Duodenal mucosa (tissue), 2 donors: Measurements from ENCODE around the gene FAM83F.

Experiments
- H3K27ac ChIP-seq: one replicate; pipeline ENCODE4 v1.7.0; 2013; ENCODE audit warnings: low read depth, low read length
- H3K27me3 ChIP-seq, 2 donors: one replicate each; pipeline ENCODE4 v1.7.0; 2013; ENCODE audit warnings: low read length in 2 of 2, control low read depth in 1 of 2; ENCODE audit not compliant: insufficient read depth in 2 of 2, control insufficient read depth in 1 of 2
- H3K36me3 ChIP-seq, 2 donors: one replicate each; pipeline ENCODE4 v1.7.0; 2013; ENCODE audit warnings: low read length in 2 of 2, control low read depth in 1 of 2; ENCODE audit not compliant: insufficient read depth in 2 of 2, control insufficient read depth in 1 of 2
- H3K4me1 ChIP-seq, 2 donors: one replicate each; pipeline ENCODE4 v1.7.0; 2013; ENCODE audit warnings: low read length in 2 of 2, control low read depth in 1 of 2; ENCODE audit not compliant: insufficient read depth in 2 of 2, control insufficient read depth in 1 of 2
- H3K4me3 ChIP-seq, 2 donors: one replicate each; pipeline ENCODE4 v1.7.0; 2013; ENCODE audit warnings: low read length in 2 of 2, low read depth in 1 of 2
- H3K9ac ChIP-seq, 2 donors: one replicate each; pipeline ENCODE4 v1.7.0; 2013; ENCODE audit warnings: low read length in 2 of 2, low read depth in 1 of 2
- H3K9me3 ChIP-seq, 2 donors: one replicate each; pipeline ENCODE4 v1.7.0; 2013; ENCODE audit warnings: low read length in 2 of 2, control low read depth in 1 of 2; ENCODE audit not compliant: control insufficient read depth in 1 of 2

Gene FAM83F

DNA sequence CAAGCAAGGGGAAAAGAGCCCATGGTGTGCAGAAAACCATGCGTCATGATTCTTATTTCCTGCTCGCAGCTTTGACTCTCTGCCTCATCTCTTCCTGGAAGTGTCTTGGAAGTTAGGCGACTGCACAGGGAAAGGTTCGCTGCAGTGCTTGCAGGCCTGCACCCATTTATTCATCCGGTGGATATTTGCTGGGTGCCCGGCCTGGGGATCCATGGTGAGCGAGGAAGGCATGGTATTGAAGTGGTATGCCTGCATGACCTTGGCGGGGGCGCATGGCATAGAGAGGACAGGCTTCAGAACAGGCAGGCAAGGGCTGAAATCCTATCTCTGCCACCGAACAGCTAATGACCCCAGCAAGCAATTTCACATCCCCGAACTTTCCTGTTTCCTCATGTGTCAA lies 40.6 kb downstream of the FAM83F start:
- no peak overlapping the region for H3K4me3 ChIP-seq
- H3K27me3 ChIP-seq: no peaks in the 10 kb centered on the region
- no peak overlapping the region for H3K9ac ChIP-seq
- peaks cover 0 to 4% of the 10 kb centered on the region in 2 donors for H3K36me3 ChIP-seq
- peaks cover under 1 to 1% of the 10 kb centered on the region in 2 donors for H3K4me1 ChIP-seq
- H3K9me3 ChIP-seq: no peaks in the 10 kb centered on the region
- no peak overlapping the region for H3K27ac ChIP-seq

GRCh38 chr22:40036126-40036525 lies 41.4 kb downstream of the FAM83F start:
- Histone ChIP-seq H3K9ac (no peak overlapping the region), H3K4me3 (no peak overlapping the region), H3K4me1 (peaks cover 6 to 9% of the 10 kb centered on the region in 2 donors), H3K27me3 (no peaks in the 10 kb centered on the region), H3K36me3 (peaks cover 0 to 4% of the 10 kb centered on the region in 2 donors), H3K9me3 (no peaks in the 10 kb centered on the region), H3K27ac (no peak overlapping the region)

DNA sequence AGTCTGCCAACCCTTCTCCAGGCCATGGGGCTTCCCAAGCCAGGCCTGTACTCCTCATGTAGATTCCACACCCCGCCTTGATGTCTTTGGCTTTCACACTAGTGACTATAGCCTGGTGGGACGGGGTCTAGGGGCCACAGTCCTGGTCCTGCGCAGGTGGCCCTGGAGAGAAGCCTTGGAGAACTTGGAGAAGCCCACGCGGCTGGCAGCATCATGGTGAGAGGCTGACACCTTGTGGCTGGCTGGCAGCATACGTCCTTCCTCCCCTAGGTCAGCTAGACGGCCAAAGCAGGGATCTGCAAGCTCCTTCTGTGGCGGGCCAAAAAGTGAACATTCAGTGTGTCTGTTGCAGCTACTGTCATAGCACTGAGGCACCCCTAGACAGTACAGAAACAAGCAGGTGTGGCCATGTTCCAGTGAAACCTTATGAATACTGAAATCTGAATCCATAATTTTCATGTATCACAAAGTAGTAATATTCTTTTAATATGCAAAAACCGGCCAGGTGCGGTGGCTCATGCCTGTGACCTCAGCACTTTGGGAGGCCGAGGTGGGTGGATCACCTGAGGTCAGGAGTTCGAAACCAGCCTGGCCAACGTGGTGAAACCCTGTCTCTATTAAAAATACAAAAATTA lies 42.0 kb downstream of the FAM83F start:
- Histone ChIP-seq H3K4me3 (no peak overlapping the region), H3K4me1 (peaks cover 10 to 11% of the 10 kb centered on the region in 2 donors), H3K27me3 (no peaks in the 10 kb centered on the region), H3K9me3 (no peaks in the 10 kb centered on the region), H3K9ac (no peak overlapping the region), H3K36me3 (peaks cover 0 to 4% of the 10 kb centered on the region in 2 donors), H3K27ac (no peak overlapping the region)

DNA sequence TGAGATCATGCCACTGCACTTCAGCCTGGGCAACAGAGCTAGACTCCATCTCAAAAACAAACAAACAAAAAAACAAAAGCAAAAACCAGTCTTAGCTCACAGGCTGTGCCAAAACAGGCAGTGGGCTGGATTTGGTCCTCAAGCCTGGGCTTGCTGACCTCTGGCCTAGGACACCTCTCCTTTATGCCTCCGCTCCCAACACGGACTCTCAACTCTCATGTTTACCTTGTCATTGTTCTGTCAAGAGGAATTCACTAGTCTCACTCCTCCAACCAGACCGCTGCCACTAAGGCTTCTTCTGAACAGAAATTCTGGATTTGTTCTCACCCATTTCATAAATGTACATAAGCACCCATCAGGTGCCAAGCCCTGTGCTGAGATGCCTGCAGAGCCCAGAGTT lies 42.6 kb downstream of the FAM83F start:
- H3K4me1 ChIP-seq: peaks cover 10 to 11% of the 10 kb centered on the region in 2 donors
- H3K9me3 ChIP-seq: no peaks in the 10 kb centered on the region
- no peaks in the 10 kb centered on the region for H3K27me3 ChIP-seq
- no peak overlapping the region for H3K4me3 ChIP-seq
- H3K36me3 ChIP-seq: peaks cover 0 to 4% of the 10 kb centered on the region in 2 donors
- H3K27ac ChIP-seq: no peak overlapping the region
- no peak overlapping the region for H3K9ac ChIP-seq

GRCh38 chr22:40039482-40040115 lies 44.8 kb downstream of the FAM83F start:
- H3K9ac ChIP-seq: no peak overlapping the region
- H3K27ac ChIP-seq: no peak overlapping the region
- peaks cover 22 to 23% of the 10 kb centered on the region in 2 donors for H3K4me1 ChIP-seq
- peaks cover 0 to under 1% of the 10 kb centered on the region in 2 donors for H3K36me3 ChIP-seq
- no peak overlapping the region for H3K4me3 ChIP-seq
- H3K27me3 ChIP-seq: no peaks in the 10 kb centered on the region
- H3K9me3 ChIP-seq: no peaks in the 10 kb centered on the region

DNA sequence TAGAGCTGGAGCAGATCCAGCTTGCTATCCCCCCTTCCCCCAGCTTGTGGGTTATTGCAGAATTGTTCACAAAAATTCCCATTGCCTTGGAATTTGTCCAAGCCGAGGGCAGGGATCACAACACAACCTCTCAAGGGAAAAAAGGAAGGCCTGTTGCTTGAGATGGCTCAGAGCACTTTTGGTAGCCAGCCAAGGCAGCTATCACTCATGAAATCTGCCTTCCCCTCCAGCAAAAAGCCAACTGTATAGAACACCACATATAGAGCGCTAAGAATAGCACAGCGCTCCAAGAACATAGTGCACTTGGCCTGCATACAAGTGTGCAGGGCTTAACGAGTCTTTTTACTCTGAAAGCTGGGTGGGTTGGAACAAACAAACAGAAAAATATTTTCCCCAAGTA lies 46.2 kb downstream of the FAM83F start:
- Histone ChIP-seq H3K27ac (no peak overlapping the region), H3K4me1 (peaks cover 26 to 28% of the 10 kb centered on the region in 2 donors), H3K9ac (no peak overlapping the region)

GRCh38 chr22:40041366-40042137 lies 46.8 kb downstream of the FAM83F start:
- H3K4me1 ChIP-seq: peaks cover 29 to 31% of the 10 kb centered on the region in 2 donors
- H3K36me3 ChIP-seq: no peaks in the 10 kb centered on the region
- no peak overlapping the region for H3K27ac ChIP-seq
- H3K4me3 ChIP-seq: no peak overlapping the region
- H3K9ac ChIP-seq: no peak overlapping the region
- H3K9me3 ChIP-seq: no peaks in the 10 kb centered on the region
- no peaks in the 10 kb centered on the region for H3K27me3 ChIP-seq

More for the DNA sequence above, 46.2 kb downstream of the FAM83F start:
- no peaks in the 10 kb centered on the region for H3K36me3 ChIP-seq
- no peaks in the 10 kb centered on the region for H3K9me3 ChIP-seq
- H3K27me3 ChIP-seq: no peaks in the 10 kb centered on the region
- no peak overlapping the region for H3K4me3 ChIP-seq

DNA sequence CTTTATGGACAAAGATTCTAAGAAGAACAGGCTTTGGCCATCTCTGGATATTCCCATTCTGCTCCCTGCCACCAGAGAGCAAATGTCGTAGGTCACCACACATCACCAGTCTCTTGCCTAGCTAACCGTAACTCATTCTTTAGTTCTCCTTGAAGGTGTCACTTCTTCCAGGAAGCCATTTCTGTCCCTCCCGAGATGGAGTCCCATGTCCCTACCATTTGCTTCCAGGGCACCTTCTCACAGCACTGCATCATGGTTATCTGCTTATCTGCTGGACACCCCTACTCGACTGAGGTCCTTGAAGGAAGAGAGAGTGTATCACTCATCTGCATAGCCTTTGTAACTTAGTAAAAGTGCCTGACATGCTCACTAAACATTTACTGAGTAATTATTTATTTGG lies 47.6 kb downstream of the FAM83F start:
- Histone ChIP-seq H3K27me3 (no peaks in the 10 kb centered on the region), H3K4me1 (peaks cover 29 to 33% of the 10 kb centered on the region in 2 donors), H3K9me3 (no peaks in the 10 kb centered on the region), H3K4me3 (no peak overlapping the region), H3K9ac (no peak overlapping the region), H3K36me3 (no peaks in the 10 kb centered on the region), H3K27ac (no peak overlapping the region)

DNA sequence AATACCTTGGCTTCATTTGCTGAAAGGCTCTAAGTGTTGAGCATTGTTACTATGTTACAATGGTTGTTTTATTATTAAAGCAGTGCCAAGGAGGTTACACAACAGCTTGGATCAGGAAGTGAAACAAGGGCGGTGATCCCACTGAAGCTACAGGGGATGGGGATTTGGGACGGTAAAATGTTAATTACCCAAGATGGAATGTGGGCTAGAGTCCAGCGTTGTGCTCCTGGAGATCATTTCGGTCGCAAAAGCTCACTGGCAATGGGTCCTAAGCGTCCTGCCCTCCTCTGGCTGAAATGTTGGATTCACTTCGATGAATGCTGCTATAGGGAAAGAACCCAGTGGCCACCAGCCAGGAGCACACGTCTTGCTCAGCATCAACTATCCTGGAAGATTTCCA lies 48.3 kb downstream of the FAM83F start:
- H3K4me1 ChIP-seq: peaks cover 29 to 33% of the 10 kb centered on the region in 2 donors
- no peaks in the 10 kb centered on the region for H3K27me3 ChIP-seq
- no peaks in the 10 kb centered on the region for H3K36me3 ChIP-seq
- no peak overlapping the region for H3K9ac ChIP-seq
- no peak overlapping the region for H3K27ac ChIP-seq
- peak overlapping the region; percentile 81 to 90 for H3K4me3 ChIP-seq
- H3K9me3 ChIP-seq: no peaks in the 10 kb centered on the region

- Histone ChIP-seq H3K36me3 (no peaks in the 10 kb centered on the region), H3K27ac (peak overlapping the region; percentile 78), H3K27me3 (no peaks in the 10 kb centered on the region), H3K9ac (peak overlapping the region; percentile 25 to 59), H3K4me3 (peak overlapping the region; percentile 81 to 90), H3K9me3 (no peaks in the 10 kb centered on the region), H3K4me1 (peaks cover 29 to 33% of the 10 kb centered on the region in 2 donors)
Observed at GRCh38 chr22:40043793-40044101, 49.0 kb downstream of the FAM83F start.
